Measurements from ENCODE around the gene RBP3.

RBP3 gene

DNA sequence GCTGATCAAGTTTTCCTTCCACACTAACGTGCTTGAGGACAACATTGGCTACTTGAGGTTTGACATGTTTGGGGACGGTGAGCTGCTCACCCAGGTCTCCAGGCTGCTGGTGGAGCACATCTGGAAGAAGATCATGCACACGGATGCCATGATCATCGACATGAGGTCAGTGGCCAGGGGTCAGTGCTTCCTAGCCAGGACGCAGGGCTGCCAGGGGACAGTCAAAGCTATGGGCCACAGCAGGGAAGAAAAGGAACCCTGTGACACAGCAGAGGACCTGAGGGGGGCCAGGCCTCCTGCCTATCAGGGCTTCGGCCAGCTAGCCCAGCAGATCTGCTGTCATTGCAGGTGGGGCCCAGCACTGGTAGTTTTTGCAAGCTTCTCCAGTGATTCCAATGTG, 5.2 kb downstream of the RBP3 start:
- Mint-ChIP-seq H3K9me3 (no peaks in the 10 kb centered on the region), H3K27ac (no peak overlapping the region), H3K4me3 (no peak overlapping the region), H3K36me3 (ENCODE audit: low read depth) (no peaks in the 10 kb centered on the region), H3K4me1 (no peaks in the 10 kb centered on the region), H3K27me3 (no peaks in the 10 kb centered on the region)
- DNase-seq (no peak), ATAC-seq (no peak)

- no peak for DNase-seq
- H3K4me3 Mint-ChIP-seq = no peak overlapping the region
- H3K36me3 Mint-ChIP-seq (ENCODE audit: low read depth) = no peaks in the 10 kb centered on the region
- no peak overlapping the region for H3K27ac Mint-ChIP-seq
- no peak for ATAC-seq
- H3K4me1 Mint-ChIP-seq = no peaks in the 10 kb centered on the region
- no peaks in the 10 kb centered on the region for H3K27me3 Mint-ChIP-seq
- H3K9me3 Mint-ChIP-seq = no peaks in the 10 kb centered on the region
Observed at GRCh38 chr10:47354165-47354564, 6.0 kb downstream of the RBP3 start.

GRCh38 chr10:47354900-47355299, 6.7 kb downstream of the RBP3 start:
- Mint-ChIP-seq H3K4me3 (no peak overlapping the region), H3K36me3 (ENCODE audit: low read depth) (no peaks in the 10 kb centered on the region), H3K27ac (no peak overlapping the region), H3K4me1 (no peaks in the 10 kb centered on the region), H3K27me3 (no peaks in the 10 kb centered on the region), H3K9me3 (no peaks in the 10 kb centered on the region)
- ATAC-seq (no peak), DNase-seq (no peak)

GRCh38 chr10:47356708-47357107, 8.5 kb downstream of the RBP3 start:
- H3K4me1 Mint-ChIP-seq = no peaks in the 10 kb centered on the region
- ATAC-seq (no peak), DNase-seq (no peak)
- H3K4me3 Mint-ChIP-seq = no peak overlapping the region
- H3K9me3 Mint-ChIP-seq = no peaks in the 10 kb centered on the region
- no peaks in the 10 kb centered on the region for H3K36me3 Mint-ChIP-seq (ENCODE audit: low read depth)
- no peaks in the 10 kb centered on the region for H3K27me3 Mint-ChIP-seq
- no peak overlapping the region for H3K27ac Mint-ChIP-seq

DNA sequence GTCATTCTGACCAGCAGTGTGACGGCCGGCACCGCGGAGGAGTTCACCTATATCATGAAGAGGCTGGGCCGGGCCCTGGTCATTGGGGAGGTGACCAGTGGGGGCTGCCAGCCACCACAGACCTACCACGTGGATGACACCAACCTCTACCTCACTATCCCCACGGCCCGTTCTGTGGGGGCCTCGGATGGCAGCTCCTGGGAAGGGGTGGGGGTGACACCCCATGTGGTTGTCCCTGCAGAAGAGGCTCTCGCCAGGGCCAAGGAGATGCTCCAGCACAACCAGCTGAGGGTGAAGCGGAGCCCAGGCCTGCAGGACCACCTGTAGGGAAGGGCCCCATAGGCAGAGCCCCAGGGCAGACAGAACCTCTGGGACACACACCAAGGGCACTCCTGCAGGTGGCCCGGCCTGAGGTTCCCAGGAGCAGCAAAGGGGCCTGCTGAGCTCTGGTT, 9.0 kb downstream of the RBP3 start:
- no peak overlapping the region for H3K4me3 Mint-ChIP-seq
- no peaks in the 10 kb centered on the region for H3K36me3 Mint-ChIP-seq (ENCODE audit: low read depth)
- no peak overlapping the region for H3K27ac Mint-ChIP-seq
- ATAC-seq = peak; percentile 12
- DNase-seq = no peak
- no peaks in the 10 kb centered on the region for H3K9me3 Mint-ChIP-seq
- H3K27me3 Mint-ChIP-seq = no peaks in the 10 kb centered on the region
- no peaks in the 10 kb centered on the region for H3K4me1 Mint-ChIP-seq

DNA sequence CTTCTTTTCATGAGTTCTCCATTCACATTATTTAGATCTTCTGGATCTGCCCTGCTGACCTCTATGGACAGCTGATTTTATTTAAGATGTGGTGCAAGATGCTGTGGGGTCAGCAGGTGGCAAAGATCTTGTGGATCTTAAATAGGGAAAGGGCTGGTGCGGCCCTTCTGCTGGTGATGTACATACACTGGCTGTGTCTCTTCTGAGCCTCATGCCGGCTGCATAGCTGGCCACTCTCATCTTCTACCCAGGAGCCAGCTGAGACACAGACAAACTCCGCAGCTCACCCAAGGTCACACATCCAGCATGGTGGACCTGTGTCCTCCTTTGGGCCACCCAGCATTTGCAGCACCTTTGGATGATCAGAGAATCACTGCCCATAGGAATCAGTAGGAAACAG, 9.7 kb downstream of the RBP3 start:
- Mint-ChIP-seq H3K9me3 (no peaks in the 10 kb centered on the region), H3K36me3 (ENCODE audit: low read depth) (no peaks in the 10 kb centered on the region)
- ATAC-seq = no peak

GRCh38 chr10:47358457-47358856, 10.3 kb downstream of the RBP3 start:
- Mint-ChIP-seq H3K4me3 (no peak overlapping the region), H3K4me1 (no peaks in the 10 kb centered on the region), H3K36me3 (ENCODE audit: low read depth) (no peaks in the 10 kb centered on the region), H3K27ac (no peak overlapping the region), H3K27me3 (no peaks in the 10 kb centered on the region), H3K9me3 (no peaks in the 10 kb centered on the region)
- no peak for ATAC-seq
- DNase-seq = no peak

More for the DNA sequence above, 9.7 kb downstream of the RBP3 start:
- DNase-seq = no peak
- Mint-ChIP-seq H3K27me3 (no peaks in the 10 kb centered on the region), H3K4me1 (no peaks in the 10 kb centered on the region), H3K4me3 (no peak overlapping the region), H3K27ac (no peak overlapping the region)

- H3K27me3 Mint-ChIP-seq = no peaks in the 10 kb centered on the region
- ATAC-seq (no peak), DNase-seq (no peak)
- H3K36me3 Mint-ChIP-seq (ENCODE audit: low read depth) = no peaks in the 10 kb centered on the region
- no peaks in the 10 kb centered on the region for H3K9me3 Mint-ChIP-seq
- no peaks in the 10 kb centered on the region for H3K4me1 Mint-ChIP-seq
- no peak overlapping the region for H3K27ac Mint-ChIP-seq
- H3K4me3 Mint-ChIP-seq = no peak overlapping the region
Observed at GRCh38 chr10:47359101-47359500, 10.9 kb downstream of the RBP3 start.

DNA sequence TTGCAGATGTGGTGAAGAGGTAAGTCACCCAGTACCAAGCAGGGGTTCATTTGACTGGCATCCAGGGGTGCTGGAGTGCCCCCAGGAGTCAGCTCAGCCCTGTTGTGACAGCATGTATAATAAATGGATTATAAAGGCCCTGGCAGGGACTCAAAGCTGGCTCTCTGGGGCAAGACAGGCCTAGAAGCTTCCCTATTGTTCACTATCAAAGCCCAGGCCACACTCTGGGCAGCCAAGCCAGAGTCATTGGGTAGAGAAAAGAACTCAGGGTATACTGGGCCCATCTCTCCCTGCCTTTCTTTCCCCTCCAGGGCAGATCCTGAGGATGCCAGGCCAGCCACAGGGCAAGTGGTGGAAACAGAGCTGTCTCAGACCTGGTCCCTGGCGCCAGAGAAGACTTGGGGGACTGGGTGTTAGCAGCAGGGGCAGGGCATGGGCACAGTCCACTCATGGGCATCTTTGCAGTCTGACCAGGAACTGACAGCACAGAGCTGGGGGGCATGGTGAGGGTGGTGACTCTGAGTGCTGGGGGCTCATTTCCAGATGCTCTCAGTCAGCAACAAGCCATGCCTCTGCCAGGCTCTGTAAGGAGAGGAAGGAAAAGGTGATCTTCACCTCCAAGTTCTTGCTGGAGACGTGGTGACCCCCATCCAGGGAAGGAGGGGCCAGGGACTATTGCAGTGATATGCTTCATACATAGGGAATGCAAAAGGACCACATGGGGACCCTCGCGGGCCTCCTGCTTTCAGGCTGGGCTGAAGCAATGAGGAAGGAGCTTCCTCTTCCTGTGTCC, 11.7 kb downstream of the RBP3 start:
- no peaks in the 10 kb centered on the region for H3K4me1 Mint-ChIP-seq
- H3K36me3 Mint-ChIP-seq (ENCODE audit: low read depth) = no peaks in the 10 kb centered on the region
- no peak overlapping the region for H3K4me3 Mint-ChIP-seq
- no peak for DNase-seq
- H3K27me3 Mint-ChIP-seq = no peaks in the 10 kb centered on the region
- no peak overlapping the region for H3K27ac Mint-ChIP-seq
- H3K9me3 Mint-ChIP-seq = no peaks in the 10 kb centered on the region
- ATAC-seq = no peak

DNA sequence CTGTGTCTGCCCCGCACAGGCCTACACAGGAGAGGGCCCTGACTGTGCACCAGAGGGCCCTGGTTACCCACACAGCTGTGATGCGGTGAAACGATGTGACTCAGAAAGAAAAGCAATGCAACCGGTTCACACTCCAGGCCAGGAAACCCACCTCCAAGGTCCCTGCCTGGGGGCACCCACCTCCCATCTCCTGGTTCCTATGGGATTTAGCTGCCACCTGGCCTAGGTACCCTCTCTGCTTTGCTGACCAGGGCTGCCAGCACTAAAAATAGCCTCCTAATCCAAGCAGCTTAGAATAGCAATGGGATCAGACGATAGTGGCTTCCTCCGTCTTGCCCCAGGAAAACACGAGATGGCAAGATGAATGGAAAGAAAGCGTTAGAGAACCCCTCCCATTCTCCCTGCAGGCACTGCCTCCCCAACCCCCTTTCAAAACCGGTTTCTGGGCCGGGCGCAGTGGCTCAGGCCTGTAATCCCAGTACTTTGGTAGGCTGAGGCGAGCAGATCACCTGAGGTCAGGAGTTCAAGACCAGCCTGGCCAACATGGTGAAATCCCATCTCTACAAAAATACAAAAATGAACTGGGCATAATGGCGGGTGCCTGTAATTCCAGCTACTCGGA, 12.4 kb downstream of the RBP3 start:
- no peaks in the 10 kb centered on the region for H3K27me3 Mint-ChIP-seq
- no peak overlapping the region for H3K4me3 Mint-ChIP-seq
- no peak for DNase-seq
- H3K27ac Mint-ChIP-seq = no peak overlapping the region
- no peaks in the 10 kb centered on the region for H3K9me3 Mint-ChIP-seq
- no peak for ATAC-seq
- no peaks in the 10 kb centered on the region for H3K4me1 Mint-ChIP-seq
- no peaks in the 10 kb centered on the region for H3K36me3 Mint-ChIP-seq (ENCODE audit: low read depth)

- DNase-seq (peak; percentile 48), ATAC-seq (no peak)
- no peaks in the 10 kb centered on the region for H3K9me3 Mint-ChIP-seq
- no peaks in the 10 kb centered on the region for H3K27me3 Mint-ChIP-seq
- H3K4me1 Mint-ChIP-seq = no peaks in the 10 kb centered on the region
- no peaks in the 10 kb centered on the region for H3K36me3 Mint-ChIP-seq (ENCODE audit: low read depth)
- H3K4me3 Mint-ChIP-seq = no peak overlapping the region
- H3K27ac Mint-ChIP-seq = no peak overlapping the region
Observed at GRCh38 chr10:47361293-47361692, 13.1 kb downstream of the RBP3 start.

GRCh38 chr10:47362199-47362598, 14.0 kb downstream of the RBP3 start:
- ATAC-seq = no peak
- H3K4me1 Mint-ChIP-seq = no peaks in the 10 kb centered on the region
- no peaks in the 10 kb centered on the region for H3K9me3 Mint-ChIP-seq
- H3K36me3 Mint-ChIP-seq (ENCODE audit: low read depth) = no peaks in the 10 kb centered on the region
- H3K27ac Mint-ChIP-seq = no peak overlapping the region
- DNase-seq = no peak
- no peak overlapping the region for H3K4me3 Mint-ChIP-seq
- H3K27me3 Mint-ChIP-seq = no peaks in the 10 kb centered on the region

- H3K9me3 Mint-ChIP-seq = no peaks in the 10 kb centered on the region
Observed at GRCh38 chr10:47363781-47364180, 15.6 kb downstream of the RBP3 start.

DNA sequence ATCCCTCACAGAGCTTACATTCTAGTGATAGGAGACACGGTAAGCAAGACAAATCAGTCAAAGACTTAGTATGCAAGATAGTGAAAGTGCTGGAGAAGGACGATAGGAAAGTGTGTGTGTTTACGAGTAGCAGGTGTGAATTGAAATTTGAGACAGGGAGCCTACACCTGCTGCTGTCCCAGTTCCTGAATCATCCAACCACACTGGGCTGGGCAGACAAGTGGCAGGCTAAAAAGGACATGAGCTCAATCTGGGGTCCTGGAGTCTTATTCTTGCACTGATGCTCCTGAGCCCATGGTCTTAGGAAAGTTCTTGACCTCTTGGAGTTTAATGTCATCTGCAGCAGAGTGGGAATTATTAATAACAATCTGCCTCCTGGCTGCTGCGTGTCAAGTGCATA, 16.2 kb downstream of the RBP3 start:
- H3K9me3 Mint-ChIP-seq = no peaks in the 10 kb centered on the region
- ATAC-seq = no peak
- H3K4me1 Mint-ChIP-seq = no peaks in the 10 kb centered on the region
- H3K36me3 Mint-ChIP-seq (ENCODE audit: low read depth) = no peaks in the 10 kb centered on the region
- H3K27ac Mint-ChIP-seq = no peak overlapping the region
- DNase-seq = no peak
- no peaks in the 10 kb centered on the region for H3K27me3 Mint-ChIP-seq
- no peak overlapping the region for H3K4me3 Mint-ChIP-seq

More at GRCh38 chr10:47363781-47364180, 15.6 kb downstream of the RBP3 start:
- Mint-ChIP-seq H3K36me3 (ENCODE audit: low read depth) (no peaks in the 10 kb centered on the region), H3K4me1 (no peaks in the 10 kb centered on the region), H3K27ac (no peak overlapping the region), H3K27me3 (no peaks in the 10 kb centered on the region), H3K4me3 (no peak overlapping the region)
- no peak for DNase-seq
- ATAC-seq = no peak

GRCh38 chr10:47364911-47365310, 16.7 kb downstream of the RBP3 start:
- Mint-ChIP-seq H3K27ac (no peak overlapping the region), H3K9me3 (no peaks in the 10 kb centered on the region), H3K4me1 (no peaks in the 10 kb centered on the region), H3K36me3 (ENCODE audit: low read depth) (no peaks in the 10 kb centered on the region), H3K27me3 (no peaks in the 10 kb centered on the region), H3K4me3 (no peak overlapping the region)
- DNase-seq (no peak), ATAC-seq (no peak)
